HCT116 (cell line): Measurements from ENCODE around the gene CABP2. TPM values are rescaled to one million over a fixed set of nuclear protein-coding genes. Genes with fewer than 3 reads are reported as not detected.

Experiments
- ATAC-seq: fragments of 200-7000 bp; cut with Tn5 transposase; 2 replicates; pipeline ENCODE4 v1.9.1; 2020; ENCODE audit warnings: mild to moderate bottlenecking, moderate library complexity
- BruUV-seq: library from RNA; stranded (reverse); fragments of 400-500 nt; replicated peaks from 2 replicates; lab custom pipeline; 2021; lab: Mats Ljungman, UMichigan
- CTCF ChIA-PET: fragments of 300-600 bp; sonication (Branson Sonifier 250); formaldehyde crosslinking; loops from one replicate; lab custom pipeline; 2021; ENCODE audit warnings: antibody characterized with exemption; lab: Charles Lee
- POLR2A ChIA-PET: fragments of 300-600, 350-600 bp; sonication (Branson Sonifier 250); formaldehyde crosslinking; loops from one replicate; lab custom pipeline; 2021; ENCODE audit warnings: antibody characterized with exemption; lab: Charles Lee
- RAD21 ChIA-PET, 2 experiments: fragments of 300-600 bp; sonication (Branson Sonifier 250); formaldehyde crosslinking; loops; one replicate each; lab custom pipeline; 2023; ENCODE audit warnings: low total read pairs in 2 of 2; ENCODE audit not compliant: uncharacterized antibody in 2 of 2, unreplicated experiment in 2 of 2, low non-redundant PET in 1 of 2; lab: Charles Lee
- DNase-seq: peaks from one replicate; pipeline ENCODE4 v3.0.0-alpha.2; 2010; ENCODE audit warnings: low read depth, low spot score
- H2AFZ ChIP-seq: fragments of 200-600 bp; shearing (Covaris generic), sonication (generic); 2 replicates; pipeline ENCODE4 v1.6.1; 2017; ENCODE audit warnings: low read depth, mixed run types, mixed read lengths, antibody characterized with exemption, low read length; ENCODE audit not compliant: poor library complexity, severe bottlenecking
- H3K27ac ChIP-seq: 2 replicates; pipeline ENCODE4 v1.5.1; 2012; ENCODE audit warnings: low read depth, low read length
- H3K27me3 ChIP-seq: fragments of 200-600 bp; sonication (generic); 2 replicates; pipeline ENCODE4 v1.6.1; 2016; ENCODE audit warnings: mixed run types, low read length, mixed read lengths; ENCODE audit not compliant: insufficient read depth
- H3K36me3 ChIP-seq, 2 experiments: fragments of 200-500 bp in 1 of 2; fragments of 200-600 bp in 1 of 2; sonication (Bioruptor generic) in 1 of 2; sonication (generic) in 1 of 2; 2 replicates each; pipeline versions ENCODE4 v1.5.1 to v1.6.1; 2014 to 2016; ENCODE audit warnings: low read length in 2 of 2, inconsistent platforms in 1 of 2, mixed read lengths in 1 of 2, mixed run types in 1 of 2; ENCODE audit not compliant: insufficient read depth in 2 of 2, control insufficient read depth in 1 of 2
- H3K4me1 ChIP-seq, 2 experiments: fragments of 200-600 bp in 1 of 2; sonication (generic) in 1 of 2; 2 replicates each; pipeline versions ENCODE4 v1.5.1 to v1.6.1; 2012 to 2017; ENCODE audit warnings: low read length in 2 of 2, inconsistent platforms in 1 of 2, mild to moderate bottlenecking in 1 of 2, mixed read lengths in 1 of 2, mixed run types in 1 of 2, moderate library complexity in 1 of 2; ENCODE audit not compliant: insufficient read depth in 2 of 2, control insufficient read depth in 1 of 2
- H3K4me2 ChIP-seq: fragments of 200-600 bp; sonication (generic); 2 replicates; pipeline ENCODE4 v1.6.1; 2017; ENCODE audit warnings: mixed run types, low read length, mixed read lengths
- H3K4me3 ChIP-seq, 2 experiments: fragments of 200-600 bp in 1 of 2; sonication (generic) in 1 of 2; replicated peaks in 1 of 2; 2 replicates each; pipeline ENCODE4 v1.5.1; 2011 to 2016; ENCODE audit warnings: low read length in 2 of 2, control low read depth in 1 of 2, low read depth in 1 of 2, mild to moderate bottlenecking in 1 of 2, mixed read lengths in 1 of 2, mixed run types in 1 of 2
- H3K79me2 ChIP-seq: fragments of 200-600 bp; sonication (generic); 2 replicates; pipeline ENCODE4 v1.6.1; 2017; ENCODE audit warnings: mild to moderate bottlenecking, mixed run types, low read length, moderate library complexity, mixed read lengths; ENCODE audit not compliant: insufficient read depth
- H3K9ac ChIP-seq: fragments of 200-600 bp; sonication (generic); 2 replicates; pipeline ENCODE4 v1.6.1; 2016; ENCODE audit warnings: low read length, mixed read lengths
- H3K9me2 ChIP-seq: fragments of 200-600 bp; sonication (generic), shearing (Covaris generic); 2 replicates; pipeline ENCODE4 v1.6.1; 2017; ENCODE audit warnings: mixed run types, mild to moderate bottlenecking, moderate library complexity; ENCODE audit not compliant: insufficient read depth
- H3K9me3 ChIP-seq, 2 experiments: fragments of 200-500 bp in 1 of 2; fragments of 200-600 bp in 1 of 2; sonication (Bioruptor generic) in 1 of 2; sonication (generic) in 1 of 2; 2 replicates each; pipeline ENCODE4 v1.6.1; 2014 to 2017; ENCODE audit warnings: low read length in 2 of 2, mixed read lengths in 2 of 2, inconsistent platforms in 1 of 2, low read depth in 1 of 2, mild to moderate bottlenecking in 1 of 2, mixed run types in 1 of 2, moderate library complexity in 1 of 2; ENCODE audit not compliant: control insufficient read depth in 1 of 2, insufficient read depth in 1 of 2
- H4K20me1 ChIP-seq: fragments of 200-600 bp; sonication (generic), shearing (Covaris generic); 2 replicates; pipeline ENCODE4 v1.6.1; 2017; ENCODE audit warnings: mixed run types, mild to moderate bottlenecking, moderate library complexity; ENCODE audit not compliant: insufficient read depth
- CEBPB ChIP-seq: IDR thresholded peaks from 2 replicates; pipeline ENCODE4 v1.6.1; 2012; ENCODE audit warnings: low read depth
- ELF1 ChIP-seq: IDR thresholded peaks from 2 replicates; pipeline ENCODE4 v1.6.1; 2012; ENCODE audit warnings: low read depth, borderline replicate concordance
- FOSL1 ChIP-seq: IDR thresholded peaks from 2 replicates; pipeline ENCODE4 v1.6.1; 2012; ENCODE audit warnings: low read depth
- POLR2A ChIP-seq: IDR thresholded peaks from 2 replicates; pipeline ENCODE4 v1.7.0; 2011; ENCODE audit warnings: borderline replicate concordance; ENCODE audit not compliant: insufficient read depth, insufficient read length; ENCODE audit errors: extremely low read depth
- POLR2AphosphoS5 ChIP-seq: IDR thresholded peaks from 2 replicates; pipeline ENCODE4 v1.6.1; 2011; ENCODE audit warnings: mild to moderate bottlenecking, low read depth, low read length, moderate library complexity
- RAD21 ChIP-seq: IDR thresholded peaks from 2 replicates; pipeline ENCODE4 v1.6.1; 2012; ENCODE audit warnings: low read depth, mild to moderate bottlenecking
- REST ChIP-seq: IDR thresholded peaks from 2 replicates; pipeline ENCODE4 v1.6.1; 2012; ENCODE audit warnings: low read depth
- SIN3A ChIP-seq: IDR thresholded peaks from 2 replicates; pipeline ENCODE4 v1.6.1; 2012; ENCODE audit warnings: low read depth
- SRF ChIP-seq: IDR thresholded peaks from 2 replicates; pipeline ENCODE4 v1.6.1; 2012; ENCODE audit warnings: low read depth
- YY1 ChIP-seq: IDR thresholded peaks from 2 replicates; pipeline ENCODE4 v1.6.1; 2011; ENCODE audit warnings: low read length, low read depth, moderate library complexity, mild to moderate bottlenecking; ENCODE audit not compliant: insufficient replicate concordance; ENCODE audit errors: extremely low read depth
- intact Hi-C: fragments of 100-400 bp; cut with micrococcal nuclease; formaldehyde crosslinking; loops from 2 replicates; pipeline ENCODE4 v1.10.0; 2022
- total RNA-seq: library from RNA; stranded (reverse); gene quantifications from one replicate; pipeline ENCODE4 v1.2.1, GENCODE V29; 2021; ENCODE audit not compliant: unreplicated experiment

Gene CABP2
- total RNA-seq, 1 experiment from 2014 or later, result not detected

- TF ChIP-seq REST, result no peak
- no peak for TF ChIP-seq ELF1
- no peak for TF ChIP-seq SIN3A
These were observed 15.9 kb downstream of the CABP2 start (continued) for GRCh38 chr11:67507242-67507863.

GRCh38 chr11:67506426-67507051 is 16.7 kb downstream of the CABP2 start:
- no peak for DNase-seq
- H3K4me3 ChIP-seq, result peak overlapping the region; percentile 72 to 85
- H2AFZ ChIP-seq, result no peak overlapping the region
- no TSS peak for BruUV-seq
- H3K27me3 ChIP-seq, result no peaks in the 10 kb centered on the region
- no peaks in the 10 kb centered on the region for H4K20me1 ChIP-seq
- peaks cover 31 to 43% of the 10 kb centered on the region in 2 experiments for H3K4me1 ChIP-seq
- H3K4me2 ChIP-seq, result peak overlapping the region; percentile 88
- peak overlapping the region; percentile 93 for H3K27ac ChIP-seq
- TF ChIP-seq SRF, result no peak
- no peak for TF ChIP-seq RAD21
- no peak for TF ChIP-seq YY1
- no peak for TF ChIP-seq POLR2A
- TF ChIP-seq CEBPB, result no peak
- TF ChIP-seq FOSL1, result no peak
- no peak for TF ChIP-seq POLR2AphosphoS5
- H3K9ac ChIP-seq, result peak overlapping the region; percentile 95
- peaks cover 29% of the 10 kb centered on the region for H3K79me2 ChIP-seq
- H3K36me3 ChIP-seq, result peaks cover 0 to 5% of the 10 kb centered on the region in 2 experiments; a peak in 2 of 4 replicates
- no peaks in the 10 kb centered on the region for H3K9me2 ChIP-seq
- H3K9me3 ChIP-seq, result no peaks in the 10 kb centered on the region
- RAD21 ChIA-PET, result no interaction called here
- ATAC-seq, result no peak
- intact Hi-C loops, result loop anchor here (1.0 to 5.0 kb wide), 5 partner anchors 37 to 156 kb away; partner anchors contain the start of genes PPP1CA, RPS6KB2 and TMEM134
- POLR2A ChIA-PET, result no interaction called here
- CTCF ChIA-PET, result interaction anchor here (2.4 kb wide), 1 partner anchor 105 kb away, joined by 11 read pairs; the partner anchor contains the start of gene PPP1CA
